C1 segment of cervical spinal cord (tissue), 14 donors: Measurements from ENCODE around the gene NECTIN3.

Source experiments
- DNase-seq, 14 donors: peaks; one replicate each; lab custom pipeline; 2025; lab: John Stamatoyannopoulos, UW

Gene NECTIN3, protein sequence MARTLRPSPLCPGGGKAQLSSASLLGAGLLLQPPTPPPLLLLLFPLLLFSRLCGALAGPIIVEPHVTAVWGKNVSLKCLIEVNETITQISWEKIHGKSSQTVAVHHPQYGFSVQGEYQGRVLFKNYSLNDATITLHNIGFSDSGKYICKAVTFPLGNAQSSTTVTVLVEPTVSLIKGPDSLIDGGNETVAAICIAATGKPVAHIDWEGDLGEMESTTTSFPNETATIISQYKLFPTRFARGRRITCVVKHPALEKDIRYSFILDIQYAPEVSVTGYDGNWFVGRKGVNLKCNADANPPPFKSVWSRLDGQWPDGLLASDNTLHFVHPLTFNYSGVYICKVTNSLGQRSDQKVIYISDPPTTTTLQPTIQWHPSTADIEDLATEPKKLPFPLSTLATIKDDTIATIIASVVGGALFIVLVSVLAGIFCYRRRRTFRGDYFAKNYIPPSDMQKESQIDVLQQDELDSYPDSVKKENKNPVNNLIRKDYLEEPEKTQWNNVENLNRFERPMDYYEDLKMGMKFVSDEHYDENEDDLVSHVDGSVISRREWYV

GRCh38 chr3:111071257-111072030 lies at the start of gene NECTIN3:
Gene NECTIN3, plus strand, starts transcription at chr3:111071816. Its CDS starts 202 bp downstream, at chr3:111072018.
- peak; percentile 34 to 97 (median 92) for DNase-seq

GRCh38 chr3:111027868-111028267 lies 43.7 kb upstream of the NECTIN3 start:
- DNase-seq = no peak

- DNase-seq = no peak
These were observed 40.1 kb upstream of the NECTIN3 start for GRCh38 chr3:111031538-111031937.

GRCh38 chr3:111032677-111033076 lies 38.9 kb upstream of the NECTIN3 start:
- DNase-seq = no peak

GRCh38 chr3:111033470-111034050 lies 38.1 kb upstream of the NECTIN3 start:
- DNase-seq = no peak

- DNase-seq = no peak
These were observed 36.3 kb upstream of the NECTIN3 start for GRCh38 chr3:111035316-111035715.

DNA sequence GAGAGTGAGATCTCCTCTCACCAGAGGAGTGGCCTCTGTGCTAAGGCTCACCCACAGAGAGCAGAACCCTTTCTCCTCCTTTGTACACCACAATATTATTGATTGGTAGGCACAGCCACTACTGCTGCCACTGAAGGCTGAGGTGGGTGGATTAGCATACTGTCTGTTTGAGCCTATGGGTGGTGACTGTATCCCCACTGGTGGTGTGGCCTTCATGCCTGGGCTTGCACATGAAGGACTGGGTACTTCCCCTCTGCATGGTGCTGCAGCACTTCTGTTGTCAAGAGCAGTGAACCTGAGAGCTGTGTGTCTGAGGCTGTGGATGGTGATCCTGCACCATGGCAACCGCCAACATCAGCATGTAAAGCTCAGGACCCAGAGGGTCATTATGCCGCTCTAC lies 35.7 kb upstream of the NECTIN3 start:
- DNase-seq = no peak

- DNase-seq = no peak
These were observed 30.7 kb upstream of the NECTIN3 start for GRCh38 chr3:111040959-111041358.

- DNase-seq = no peak
These were observed 26.1 kb upstream of the NECTIN3 start for GRCh38 chr3:111045564-111045963.

DNA sequence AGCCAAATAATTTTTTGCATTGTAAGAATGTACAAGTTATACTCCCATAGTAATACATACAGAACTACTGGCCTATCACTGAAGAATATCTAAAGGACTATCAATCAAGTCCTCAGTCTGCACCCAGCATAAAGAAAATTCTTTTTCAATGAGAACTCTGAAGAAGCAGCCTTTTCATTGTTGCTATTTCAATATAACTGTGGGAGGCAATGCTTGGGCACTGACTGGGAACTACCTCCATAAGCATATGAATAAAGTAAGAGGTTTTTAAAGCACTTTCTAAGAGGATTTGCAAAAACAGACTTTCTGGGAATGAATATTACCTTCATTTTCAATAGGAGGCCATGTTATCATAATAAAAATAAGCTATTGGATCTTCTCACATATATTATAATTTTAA lies 24.6 kb upstream of the NECTIN3 start:
- DNase-seq = no peak

DNA sequence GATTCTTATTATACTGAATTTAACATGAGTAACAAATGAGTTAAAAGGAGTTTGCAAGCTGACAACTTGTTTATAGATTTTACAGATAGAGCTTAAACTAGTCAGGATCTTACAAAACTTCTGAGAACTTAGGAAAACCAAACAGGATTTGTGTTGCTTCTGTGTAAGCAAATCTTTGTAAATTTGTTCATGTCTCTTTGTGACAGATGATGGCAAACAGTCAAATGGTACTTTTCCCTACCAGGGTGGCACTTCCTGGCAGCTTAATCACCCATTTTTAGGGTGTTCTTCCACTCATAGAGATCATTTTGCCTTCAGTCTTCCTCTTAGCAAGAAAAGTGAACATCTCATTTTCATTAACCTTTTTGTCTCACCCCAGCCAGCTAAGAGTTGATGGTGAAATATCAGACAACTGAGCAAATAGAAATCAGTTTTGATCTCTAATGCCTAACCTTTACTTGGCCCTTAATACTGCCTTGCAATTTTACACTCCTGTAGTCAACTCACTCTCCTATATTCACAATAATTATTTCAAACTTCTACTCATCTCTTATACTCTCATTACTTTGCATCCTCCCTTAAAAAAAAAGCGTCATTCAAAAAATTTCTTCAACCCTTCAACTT lies 23.7 kb upstream of the NECTIN3 start:
- no peak for DNase-seq

- no peak for DNase-seq
These were observed 20.3 kb upstream of the NECTIN3 start for GRCh38 chr3:111051354-111051753.

- DNase-seq = no peak
These were observed 3.0 kb upstream of the NECTIN3 start for GRCh38 chr3:111068574-111068973.

DNA sequence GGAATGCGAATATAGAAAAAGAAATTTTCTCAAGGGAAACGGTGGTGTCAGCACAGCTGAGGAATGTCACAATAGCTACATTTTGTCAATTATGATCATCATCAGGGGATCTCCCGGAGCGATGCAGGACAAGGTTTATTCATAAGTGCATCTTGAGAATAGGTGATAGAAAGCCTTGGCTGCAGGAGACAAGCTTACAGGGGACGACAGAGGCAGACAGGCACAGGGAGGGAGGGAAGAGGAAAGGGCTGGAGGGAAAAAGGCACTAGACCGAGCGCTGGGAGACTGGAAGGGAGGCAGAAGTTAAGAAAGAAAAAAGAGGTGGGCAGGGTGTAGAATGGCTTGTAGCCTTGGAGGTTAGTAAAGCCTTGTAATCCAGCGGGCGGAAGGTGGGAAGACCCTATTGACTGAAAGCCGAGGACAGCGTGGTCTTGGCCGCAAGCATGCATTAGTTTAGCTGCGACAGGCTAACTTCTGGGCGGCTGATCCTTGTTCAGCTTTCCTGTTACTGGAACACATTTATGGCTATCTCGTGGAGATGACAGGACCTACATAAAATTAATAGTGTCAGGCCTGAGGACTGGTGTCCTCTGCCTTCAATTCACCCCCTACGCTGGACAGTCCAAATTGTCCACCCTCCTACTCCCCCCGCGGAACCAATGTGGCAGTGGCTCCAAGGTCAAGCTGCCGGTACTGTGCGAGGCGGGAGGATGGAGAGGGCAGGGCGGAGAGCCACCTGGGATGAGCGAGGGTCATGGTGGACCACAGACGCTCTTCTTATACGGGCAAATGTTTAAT lies 1.4 kb upstream of the NECTIN3 start:
- DNase-seq = peak in 11 of 14 donors; percentile 14 to 72 (median 50)

- peak in 6 of 14 donors; percentile 2 to 82 (median 73) for DNase-seq
These were observed 802 bp upstream of the NECTIN3 start for GRCh38 chr3:111070772-111071256.

- peak in 10 of 14 donors; percentile 28 to 79 (median 64) for DNase-seq
These were observed 660 bp downstream of the NECTIN3 start for GRCh38 chr3:111072031-111072921.

DNA sequence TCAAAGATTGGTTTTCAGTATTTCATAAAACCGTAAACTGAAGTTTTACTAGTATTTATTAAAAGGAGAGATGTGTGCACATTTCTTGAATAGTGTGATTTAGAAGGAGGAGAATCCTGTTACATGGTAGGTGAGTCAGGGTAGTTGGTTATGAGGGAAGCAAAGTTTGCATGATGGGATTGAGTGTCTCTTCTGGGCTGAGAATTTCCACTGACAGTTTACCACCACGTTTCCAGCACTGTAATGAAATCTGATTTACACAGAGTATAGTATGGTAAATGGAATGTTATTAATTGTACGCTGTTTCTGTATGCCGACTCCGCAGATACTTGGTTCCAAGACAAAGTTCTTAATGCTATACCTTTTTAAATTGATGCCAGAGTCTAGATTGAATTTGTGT lies 1.6 kb downstream of the NECTIN3 start:
- DNase-seq = no peak

DNA sequence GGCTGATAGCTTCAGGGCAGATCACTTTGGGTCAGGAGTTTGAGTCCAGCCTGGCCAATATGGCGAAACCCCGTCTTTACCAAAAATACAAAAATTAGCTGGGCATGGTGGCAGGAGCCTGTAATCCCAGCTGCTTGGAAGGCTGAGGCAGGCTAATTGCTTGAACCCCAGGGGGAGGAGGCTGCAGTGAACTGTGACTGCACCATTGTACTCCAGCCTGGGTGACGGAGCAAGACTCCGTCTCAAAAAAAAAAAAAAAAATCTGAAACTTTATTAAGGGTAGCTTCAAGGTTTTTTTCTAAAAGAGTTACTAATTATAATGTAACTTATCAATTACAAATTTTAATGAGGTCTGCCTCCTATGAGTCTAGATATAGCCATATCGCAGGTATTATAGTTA lies 5.1 kb downstream of the NECTIN3 start:
- no peak for DNase-seq

GRCh38 chr3:111077369-111077768 lies 5.8 kb downstream of the NECTIN3 start:
- DNase-seq = no peak

DNA sequence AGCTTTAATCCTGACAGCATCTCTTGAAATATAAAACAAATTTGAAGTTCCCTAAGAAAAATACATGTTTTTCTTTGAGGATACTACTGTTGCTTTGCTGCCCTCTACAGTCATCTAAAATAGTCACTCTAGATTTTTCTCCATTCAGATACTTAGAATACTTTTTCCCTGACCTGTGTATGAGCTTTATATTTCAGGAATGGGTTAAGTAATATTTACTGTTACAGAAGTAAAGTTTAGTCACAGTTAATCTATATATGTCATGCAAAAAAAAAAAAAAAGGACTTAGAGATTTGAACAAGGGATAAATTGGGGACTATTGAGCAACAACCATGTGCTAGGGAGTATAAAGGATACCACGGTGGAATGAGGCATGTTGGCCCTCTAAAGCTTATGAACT lies 8.8 kb downstream of the NECTIN3 start:
- no peak for DNase-seq
